ENCODE results near the gene AATK.

AATK gene

GRCh38 chr17:81073967-81074839 is 91.8 kb downstream of the AATK start:
- no peak for DNase-seq (ENCODE audit: low read depth in 2 of 3, low spot score in 1 of 3)

GRCh38 chr17:81071761-81072741 is 94.0 kb downstream of the AATK start:
- no peak for DNase-seq (ENCODE audit: low read depth in 2 of 3, low spot score in 1 of 3)

GRCh38 chr17:81070541-81071246 is 95.3 kb downstream of the AATK start:
- no peak for DNase-seq (ENCODE audit: low read depth in 2 of 3, low spot score in 1 of 3)

GRCh38 chr17:81069135-81069645 is 96.8 kb downstream of the AATK start:
- no peak for DNase-seq (ENCODE audit: low read depth in 2 of 3, low spot score in 1 of 3)

- DNase-seq (ENCODE audit: low read depth in 2 of 3, low spot score in 1 of 3), result no peak
Measured at GRCh38 chr17:81068411-81069134, 97.4 kb downstream of the AATK start.

- DNase-seq (ENCODE audit: low read depth in 2 of 3, low spot score in 1 of 3), result no peak
Measured at GRCh38 chr17:81067391-81067811, 98.6 kb downstream of the AATK start.

Measured in stimulated activated CD4-positive, alpha-beta T cell treated with anti-CD3 and anti-CD28 coated beads, Interleukin-12 subunit alpha, Interleukin-12 subunit beta, amount 100 ng/mL, for 48 hours (primary cell).